Activated CD4-positive, alpha-beta T cell treated with anti-CD3 and anti-CD28 coated beads for 36 hours (primary cell): ENCODE measurements around the gene TAC1. TPM values are rescaled to one million over a fixed set of nuclear protein-coding genes. Genes with fewer than 3 reads are reported as not detected.
"Not testable (repeated sequence)": the region's sequence is repeated elsewhere in the genome, so short reads cannot be mapped to it uniquely, and the experiment has no call there.

Experiments
- ATAC-seq: fragments of 200-7000 bp; cut with Tn5 transposase; one replicate; pipeline ENCODE4 v1.10.0; 2021; ENCODE audit warnings: mild to moderate bottlenecking, moderate library complexity
- CTCF ChIA-PET: fragments of 350-600 bp; sonication (Branson Sonifier 250); formaldehyde crosslinking; loops from one replicate; lab custom pipeline; 2021; ENCODE audit warnings: antibody characterized with exemption; lab: Charles Lee
- POLR2A ChIA-PET: fragments of 350-600 bp; sonication (Branson Sonifier 250); formaldehyde crosslinking; loops from one replicate; lab custom pipeline; 2021; ENCODE audit warnings: antibody characterized with exemption, inconsistent platforms; lab: Charles Lee
- DNase-seq: peaks from one replicate; pipeline ENCODE4 v3.0.0-alpha.2; 2020
- H3K27ac Mint-ChIP-seq: one replicate; pipeline ENCODE4 v1.8.0; 2021; ENCODE audit warnings: mixed read lengths
- H3K27me3 Mint-ChIP-seq: one replicate; pipeline ENCODE4 v1.8.0; 2021; ENCODE audit warnings: mixed read lengths
- H3K36me3 Mint-ChIP-seq: one replicate; pipeline ENCODE4 v1.8.0; 2021; ENCODE audit warnings: low read depth, mixed read lengths
- H3K4me1 Mint-ChIP-seq: one replicate; pipeline ENCODE4 v1.8.0; 2021; ENCODE audit warnings: mixed read lengths
- H3K4me3 Mint-ChIP-seq: one replicate; pipeline ENCODE4 v1.8.0; 2021; ENCODE audit warnings: mild to moderate bottlenecking, moderate library complexity, mixed read lengths
- H3K9me3 Mint-ChIP-seq: one replicate; pipeline ENCODE4 v1.8.0; 2021; ENCODE audit warnings: low read depth, mixed read lengths
- intact Hi-C, 2 experiments: fragments of 100-400 bp; cut with DNase I in 1 of 2; cut with micrococcal nuclease in 1 of 2; formaldehyde crosslinking; loops; one replicate each; pipeline versions ENCODE4 v1.14.2 to v1.15.1; 2022 to 2024; cut with DNase I, micrococcal nuclease
- total RNA-seq, 2 experiments: library from RNA; stranded (reverse); gene quantifications; one replicate each; pipeline ENCODE4 v1.2.3, GENCODE V29; 2021

TAC1 gene
- total RNA-seq, 2 experiments from 2014 or later: 0.54 to 0.62 TPM

GRCh38 chr7:97748482-97748881, 16.6 kb downstream of the TAC1 start:
- Mint-ChIP-seq H3K9me3 (no peaks in the 10 kb centered on the region), H3K36me3 (no peaks in the 10 kb centered on the region), H3K27me3 (peaks cover 11% of the 10 kb centered on the region), H3K27ac (no peak overlapping the region), H3K4me3 (no peak overlapping the region), H3K4me1 (no peaks in the 10 kb centered on the region)
- intact Hi-C loops: no loop called here
- no peak for ATAC-seq
- DNase-seq: no peak
- CTCF ChIA-PET: no interaction called here
- POLR2A ChIA-PET: no interaction called here

GRCh38 chr7:97751566-97751965, 19.7 kb downstream of the TAC1 start:
- ATAC-seq (no peak), DNase-seq (no peak)
- no peak overlapping the region for H3K4me3 Mint-ChIP-seq
- peaks cover 6% of the 10 kb centered on the region for H3K27me3 Mint-ChIP-seq
- POLR2A ChIA-PET: no interaction called here
- CTCF ChIA-PET: interaction anchor here (0.6 kb wide), 1 partner anchor 78 kb away, joined by 6 read pairs; no protein-coding TSS in a partner anchor
- no peaks in the 10 kb centered on the region for H3K9me3 Mint-ChIP-seq
- H3K27ac Mint-ChIP-seq: no peak overlapping the region
- no peaks in the 10 kb centered on the region for H3K4me1 Mint-ChIP-seq
- intact Hi-C loops: no loop called here
- no peaks in the 10 kb centered on the region for H3K36me3 Mint-ChIP-seq

GRCh38 chr7:97752215-97752614, 20.3 kb downstream of the TAC1 start:
- intact Hi-C loops: no loop called here
- Mint-ChIP-seq H3K9me3 (no peaks in the 10 kb centered on the region), H3K36me3 (no peaks in the 10 kb centered on the region), H3K4me1 (no peaks in the 10 kb centered on the region), H3K4me3 (no peak overlapping the region), H3K27me3 (peaks cover 6% of the 10 kb centered on the region), H3K27ac (no peak overlapping the region)
- ChIA-PET CTCF (no interaction called here), POLR2A (no interaction called here)
- ATAC-seq (no peak), DNase-seq (no peak)

- no peak for ATAC-seq
- no peaks in the 10 kb centered on the region for H3K9me3 Mint-ChIP-seq
- ChIA-PET CTCF (interaction anchor here (0.7 kb wide), 1 partner anchor 45 kb away, joined by 3 read pairs; no protein-coding TSS in a partner anchor), POLR2A (no interaction called here)
- no peak overlapping the region for H3K4me3 Mint-ChIP-seq
- no peak overlapping the region for H3K27ac Mint-ChIP-seq
- H3K36me3 Mint-ChIP-seq: no peaks in the 10 kb centered on the region
- intact Hi-C loops: no loop called here
- H3K4me1 Mint-ChIP-seq: no peaks in the 10 kb centered on the region
- H3K27me3 Mint-ChIP-seq: peaks cover 5% of the 10 kb centered on the region
- no peak for DNase-seq
Observed at GRCh38 chr7:97757824-97758223, 25.9 kb downstream of the TAC1 start.

- DNase-seq (no peak), ATAC-seq (no peak)
- intact Hi-C loops: no loop called here
- H3K4me1 Mint-ChIP-seq: no peaks in the 10 kb centered on the region
- peaks cover 2% of the 10 kb centered on the region for H3K27me3 Mint-ChIP-seq
- H3K4me3 Mint-ChIP-seq: no peak overlapping the region
- H3K36me3 Mint-ChIP-seq: no peaks in the 10 kb centered on the region
- CTCF ChIA-PET: no interaction called here
- no peak overlapping the region for H3K27ac Mint-ChIP-seq
- POLR2A ChIA-PET: no interaction called here
- H3K9me3 Mint-ChIP-seq: no peaks in the 10 kb centered on the region
Observed at GRCh38 chr7:97770850-97771249, 39.0 kb downstream of the TAC1 start.

DNA sequence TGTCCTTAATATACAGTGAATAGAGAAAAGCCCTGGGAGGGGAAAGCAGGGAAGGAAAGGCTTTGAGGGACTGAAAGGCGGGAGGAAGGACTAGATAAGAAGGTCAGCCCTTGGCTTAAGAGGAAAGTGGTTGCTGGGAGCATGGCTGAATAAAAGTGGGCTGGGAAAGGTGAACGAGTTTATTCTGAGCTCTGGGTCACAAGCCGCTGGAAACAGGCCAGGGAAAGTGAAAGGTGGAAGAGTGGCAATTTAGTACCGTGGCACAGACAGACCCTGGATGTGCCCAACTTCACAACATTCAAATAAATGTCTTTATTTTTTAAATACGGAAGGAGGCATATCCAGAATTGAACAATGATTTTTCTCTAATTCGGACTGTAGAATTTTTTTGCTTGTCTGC, 39.7 kb downstream of the TAC1 start:
- ATAC-seq: no peak
- intact Hi-C loops: no loop called here
- no peak overlapping the region for H3K27ac Mint-ChIP-seq
- ChIA-PET CTCF (no interaction called here), POLR2A (no interaction called here)
- no peaks in the 10 kb centered on the region for H3K36me3 Mint-ChIP-seq
- H3K9me3 Mint-ChIP-seq: no peaks in the 10 kb centered on the region
- no peaks in the 10 kb centered on the region for H3K4me1 Mint-ChIP-seq
- DNase-seq: no peak
- H3K27me3 Mint-ChIP-seq: peaks cover 2% of the 10 kb centered on the region
- H3K4me3 Mint-ChIP-seq: no peak overlapping the region

DNA sequence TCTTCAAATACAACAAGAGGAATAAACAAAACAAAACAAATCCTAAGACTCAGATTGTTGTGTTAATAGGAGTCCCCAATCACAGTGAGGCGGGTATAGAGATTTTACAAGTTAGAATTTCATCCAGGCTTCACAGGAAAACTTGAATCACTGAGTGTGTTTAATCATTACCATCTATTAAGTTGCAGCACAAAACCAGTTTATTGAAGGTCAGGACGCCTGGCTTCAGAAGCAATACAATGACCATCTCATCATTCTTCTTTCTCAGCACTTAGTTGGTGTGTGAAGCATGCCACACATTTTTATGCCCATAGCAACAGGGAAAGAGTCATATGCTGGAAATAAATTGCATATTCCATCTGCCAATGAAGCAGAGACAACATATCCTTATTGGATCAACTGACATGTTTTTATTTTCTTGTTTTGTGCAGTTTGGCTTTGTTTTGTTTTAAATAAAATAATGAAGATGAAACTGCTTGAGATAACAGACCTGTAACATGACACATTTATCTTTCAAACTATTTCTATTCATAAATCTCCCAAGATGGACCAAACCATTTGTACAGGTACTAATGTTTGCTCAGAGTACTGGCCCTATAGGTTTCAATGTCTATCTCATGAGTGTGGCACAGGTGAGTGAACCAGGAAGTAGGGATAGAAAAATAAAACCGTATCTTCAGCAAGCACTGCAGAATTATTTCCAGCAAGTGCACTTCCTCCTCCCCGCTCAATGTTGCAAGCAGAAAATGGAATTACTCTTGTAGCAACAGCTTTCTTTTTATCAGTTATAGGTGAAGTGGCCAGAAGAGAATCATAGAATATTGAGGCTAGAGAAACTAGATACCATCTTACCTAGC, 40.4 kb downstream of the TAC1 start:
- POLR2A ChIA-PET: no interaction called here

DNA sequence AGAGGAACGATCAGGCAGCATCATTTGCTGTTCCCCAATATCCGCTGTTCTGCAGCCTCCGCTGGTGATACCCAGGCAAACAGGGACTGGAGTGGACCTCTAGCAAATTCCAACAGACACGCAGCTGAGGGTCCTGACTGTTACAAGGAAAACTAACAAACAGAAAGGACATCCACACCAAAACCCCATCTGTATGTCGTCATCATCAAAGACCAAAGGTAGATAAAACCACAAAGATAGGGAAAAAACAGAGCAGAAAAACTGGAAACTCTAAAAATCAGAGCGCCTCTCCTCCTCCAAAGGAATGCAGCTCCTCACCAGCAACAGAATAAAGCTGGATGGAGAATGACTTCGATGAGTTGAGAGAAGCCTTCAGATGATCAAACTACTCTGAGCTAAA, 54.5 kb downstream of the TAC1 start:
- intact Hi-C loops, H3K27ac Mint-ChIP-seq, ATAC-seq: not testable (repeated sequence)

More for the DNA sequence above, 40.4 kb downstream of the TAC1 start:
- Mint-ChIP-seq H3K4me3 (no peak overlapping the region), H3K27ac (no peak overlapping the region), H3K9me3 (no peaks in the 10 kb centered on the region), H3K4me1 (no peaks in the 10 kb centered on the region), H3K27me3 (peaks cover 2% of the 10 kb centered on the region), H3K36me3 (no peaks in the 10 kb centered on the region)
- no peak for DNase-seq
- intact Hi-C loops: no loop called here
- CTCF ChIA-PET: interaction anchor here (0.6 to 0.7 kb wide), 2 partner anchors 12 to 139 kb away, joined by 3 read pairs; no protein-coding TSS in a partner anchor
- ATAC-seq: no peak

More for the DNA sequence above, 54.5 kb downstream of the TAC1 start:
- DNase-seq, H3K36me3 Mint-ChIP-seq, H3K27me3 Mint-ChIP-seq, CTCF ChIA-PET, H3K4me1 Mint-ChIP-seq, POLR2A ChIA-PET, H3K4me3 Mint-ChIP-seq, H3K9me3 Mint-ChIP-seq: not testable (repeated sequence)

Other genes starting within 250 kb of the TAC1 start
- gene ASNS, start 140.3 kb downstream of the TAC1 start, total RNA-seq: 100 to 1,000 TPM; 228 to 247 TPM